ENCODE data around the gene PCDHA5.
"Not testable (repeated sequence)": the region's sequence is repeated elsewhere in the genome, so short reads cannot be mapped to it uniquely, and the experiment has no call there.

Gene PCDHA5

GRCh38 chr5:140823475-140823874 is 2.1 kb downstream of the PCDHA5 start:
- DNase-seq, result no peak

- DNase-seq, result no peak
Measured at GRCh38 chr5:140827704-140828361, 6.4 kb downstream of the PCDHA5 start, which contains the start of gene PCDHA6. Gene PCDHA6, plus strand, starts transcription at chr5:140827960. Its CDS starts 132 bp downstream, at chr5:140828092.

- no peak for DNase-seq
Measured at GRCh38 chr5:140828362-140828737, 6.9 kb downstream of the PCDHA5 start.

GRCh38 chr5:140829511-140830501 is 8.4 kb downstream of the PCDHA5 start:
- DNase-seq, result not testable (repeated sequence)

- no peak for DNase-seq
Measured at GRCh38 chr5:140833993-140834392, 12.6 kb downstream of the PCDHA5 start, which contains the start of gene PCDHA7. Gene PCDHA7, plus strand, starts transcription at chr5:140834269. Its CDS starts 115 bp downstream, at chr5:140834384.

- not testable (repeated sequence) for DNase-seq
Measured at GRCh38 chr5:140834439-140835008, 13.1 kb downstream of the PCDHA5 start.

GRCh38 chr5:140835622-140836510 is 14.5 kb downstream of the PCDHA5 start:
- DNase-seq, result no peak

- no peak for DNase-seq
Measured at GRCh38 chr5:140840978-140841962, 19.9 kb downstream of the PCDHA5 start, which contains the start of gene PCDHA8. Gene PCDHA8, plus strand, starts transcription at chr5:140841187. Its CDS starts 135 bp downstream, at chr5:140841322.

GRCh38 chr5:140842798-140843733 is 21.7 kb downstream of the PCDHA5 start:
- DNase-seq, result no peak

GRCh38 chr5:140848139-140849102 is 27.0 kb downstream of the PCDHA5 start, which contains the start of gene PCDHA9:
Gene PCDHA9, plus strand, starts transcription at chr5:140848382. Its CDS starts 114 bp downstream, at chr5:140848496.
- DNase-seq, result not testable (repeated sequence)

GRCh38 chr5:140849831-140850634 is 28.6 kb downstream of the PCDHA5 start:
- not testable (repeated sequence) for DNase-seq

GRCh38 chr5:140855772-140856674 is 34.6 kb downstream of the PCDHA5 start, which contains the start of gene PCDHA10:
Gene PCDHA10, plus strand, starts transcription at chr5:140855897. Its CDS starts 152 bp downstream, at chr5:140856049.
- no peak for DNase-seq

GRCh38 chr5:140857177-140857986 is 36.0 kb downstream of the PCDHA5 start:
- no peak for DNase-seq

- no peak for DNase-seq
Measured at GRCh38 chr5:140857987-140858240, 36.5 kb downstream of the PCDHA5 start.
